ENCODE results near the gene RILP. TPM values are rescaled to one million over a fixed set of nuclear protein-coding genes. Genes with fewer than 3 reads are reported as not detected.
"Not testable (repeated sequence)": the region's sequence is repeated elsewhere in the genome, so short reads cannot be mapped to it uniquely, and the experiment has no call there.

The RILP gene
- 1 to 10 TPM; 6.2 to 6.5 TPM for total RNA-seq

GRCh38 chr17:1649844-1650501, at the start of gene RILP:
TSS of gene RILP (minus strand) at chr17:1649866. CDS start at chr17:1649804, 62 bp downstream.
- ATAC-seq: peak; percentile 21

GRCh38 chr17:1697681-1698080, 48.0 kb upstream of the RILP start:
- DNase-seq: no peak
- no peaks in the 10 kb centered on the region for H3K36me3 Mint-ChIP-seq (ENCODE audit: low read depth)
- no peaks in the 10 kb centered on the region for H3K9me3 Mint-ChIP-seq (ENCODE audit: insufficient read depth)
- no peak for ATAC-seq
- no peaks in the 10 kb centered on the region for H3K4me1 Mint-ChIP-seq (ENCODE audit: low read depth)
- peaks cover 3% of the 10 kb centered on the region for H3K27me3 Mint-ChIP-seq (ENCODE audit: low read depth)
- no peak overlapping the region for H3K4me3 Mint-ChIP-seq
- ChIA-PET CTCF (no interaction called here), POLR2A (no interaction called here)
- H3K27ac Mint-ChIP-seq: no peak overlapping the region

More at GRCh38 chr17:1649844-1650501, at the start of gene RILP:
- peaks cover 35% of the 10 kb centered on the region for H3K4me1 Mint-ChIP-seq (ENCODE audit: low read depth)
- peak; percentile 57 for DNase-seq
- CTCF ChIA-PET: interaction anchor here (0.6 to 6.8 kb wide), 15 partner anchors 13 to 284 kb away, joined by 3 to 52 read pairs (median 4); partner anchors contain the start of gene PRPF8
- H3K4me3 Mint-ChIP-seq: peak within 1 kb of the TSS; percentile 66
- H3K9me3 Mint-ChIP-seq (ENCODE audit: insufficient read depth): no peaks in the 10 kb centered on the region
- H3K27ac Mint-ChIP-seq: peak within 1 kb of the TSS; percentile 74
- no peaks in the 10 kb centered on the region for H3K27me3 Mint-ChIP-seq (ENCODE audit: low read depth)
- H3K36me3 Mint-ChIP-seq (ENCODE audit: low read depth): peaks cover 37% of the 10 kb centered on the region
- POLR2A ChIA-PET: no interaction called here

DNA sequence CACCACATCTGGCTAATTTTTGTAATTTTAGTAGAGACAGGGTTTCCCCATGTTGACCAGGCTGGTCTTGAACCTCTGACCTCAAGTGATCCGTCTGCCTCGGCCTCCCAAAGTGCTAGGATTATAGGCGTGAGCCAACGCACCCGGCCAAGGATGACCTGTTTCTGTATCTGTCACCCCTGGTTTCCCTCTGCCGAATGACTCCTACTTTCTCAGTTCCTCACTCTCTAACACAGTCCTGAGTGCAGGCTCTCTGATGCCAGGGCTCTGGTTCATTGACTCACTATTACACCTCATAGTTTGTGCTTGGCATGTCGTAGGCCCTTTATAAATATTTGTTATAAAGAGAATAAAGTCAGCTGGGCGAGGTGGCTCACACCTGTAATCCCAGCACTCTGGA, 45.7 kb upstream of the RILP start:
- ChIA-PET POLR2A (interaction anchor here (0.6 kb wide), 1 partner anchor 43 kb away, joined by 5 read pairs; no protein-coding TSS in a partner anchor), CTCF (interaction anchor here (0.9 kb wide), 1 partner anchor 11 kb away, joined by 3 read pairs; no protein-coding TSS in a partner anchor)
- Mint-ChIP-seq H3K27ac (no peak overlapping the region), H3K27me3 (ENCODE audit: low read depth) (peaks cover 3% of the 10 kb centered on the region), H3K4me1 (ENCODE audit: low read depth) (no peaks in the 10 kb centered on the region), H3K9me3 (ENCODE audit: insufficient read depth) (no peaks in the 10 kb centered on the region), H3K36me3 (ENCODE audit: low read depth) (no peaks in the 10 kb centered on the region), H3K4me3 (no peak overlapping the region)
- no peak for DNase-seq
- no peak for ATAC-seq

- Mint-ChIP-seq H3K27ac (no peak overlapping the region), H3K4me1 (ENCODE audit: low read depth) (no peaks in the 10 kb centered on the region), H3K36me3 (ENCODE audit: low read depth) (no peaks in the 10 kb centered on the region), H3K4me3 (no peak overlapping the region), H3K9me3 (ENCODE audit: insufficient read depth) (no peaks in the 10 kb centered on the region), H3K27me3 (ENCODE audit: low read depth) (peaks cover 3% of the 10 kb centered on the region)
- CTCF ChIA-PET: interaction anchor here (1.5 kb wide), 1 partner anchor 24 kb away, joined by 4 read pairs; no protein-coding TSS in a partner anchor
- ATAC-seq: no peak
- DNase-seq: no peak
- POLR2A ChIA-PET: no interaction called here
Measured at GRCh38 chr17:1693339-1693738, 43.7 kb upstream of the RILP start.

DNA sequence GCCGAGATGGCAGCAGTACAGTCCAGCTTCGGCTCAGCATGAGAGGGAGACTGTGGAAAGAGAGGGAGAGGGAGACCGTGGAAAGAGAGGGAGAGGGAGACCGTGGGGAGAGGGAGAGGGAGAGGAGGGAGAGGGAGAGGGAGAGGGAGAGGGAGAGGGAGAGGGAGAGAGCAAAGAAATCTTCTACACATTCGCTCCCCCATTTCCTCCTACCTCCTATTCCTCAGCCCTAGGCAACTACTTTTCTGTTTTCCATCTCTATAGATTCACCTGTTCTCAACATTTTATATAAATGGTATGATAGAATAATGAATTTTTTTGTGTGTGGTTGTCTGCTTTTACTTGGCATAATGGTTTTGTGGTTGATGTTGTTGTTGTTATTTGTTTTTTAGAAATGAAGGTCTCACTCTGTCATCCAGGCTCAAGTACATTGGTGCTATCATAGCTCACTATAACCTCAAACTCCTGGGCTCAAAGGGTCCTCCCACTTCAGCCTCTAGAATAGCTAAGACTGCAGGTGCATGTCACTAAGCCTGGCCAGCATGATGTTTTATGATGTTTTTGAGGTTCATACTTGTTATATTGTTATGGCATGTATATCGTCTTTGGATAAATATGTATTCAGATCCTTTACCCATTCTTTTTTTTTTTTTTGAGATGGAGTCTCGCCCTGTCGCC, 41.0 kb upstream of the RILP start:
- Mint-ChIP-seq H3K9me3 (ENCODE audit: insufficient read depth) (no peaks in the 10 kb centered on the region), H3K4me1 (ENCODE audit: low read depth) (peaks cover 2% of the 10 kb centered on the region), H3K27ac (no peak overlapping the region), H3K27me3 (ENCODE audit: low read depth) (peaks cover 3% of the 10 kb centered on the region), H3K4me3 (no peak overlapping the region), H3K36me3 (ENCODE audit: low read depth) (no peaks in the 10 kb centered on the region)
- DNase-seq: no peak
- CTCF ChIA-PET: no interaction called here
- POLR2A ChIA-PET: no interaction called here
- ATAC-seq: no peak

GRCh38 chr17:1688405-1688804, 38.7 kb upstream of the RILP start:
- H3K27me3 Mint-ChIP-seq (ENCODE audit: low read depth); DNase-seq; CTCF ChIA-PET; POLR2A ChIA-PET; H3K27ac Mint-ChIP-seq; H3K4me3 Mint-ChIP-seq; H3K9me3 Mint-ChIP-seq (ENCODE audit: insufficient read depth); ATAC-seq: not testable (repeated sequence)
- H3K36me3 Mint-ChIP-seq (ENCODE audit: low read depth): peaks cover 12% of the 10 kb centered on the region
- H3K4me1 Mint-ChIP-seq (ENCODE audit: low read depth): peaks cover 17% of the 10 kb centered on the region

- no peak overlapping the region for H3K4me3 Mint-ChIP-seq
- H3K4me1 Mint-ChIP-seq (ENCODE audit: low read depth): peaks cover 33% of the 10 kb centered on the region
- ATAC-seq: no peak
- ChIA-PET POLR2A (no interaction called here), CTCF (no interaction called here)
- no peaks in the 10 kb centered on the region for H3K27me3 Mint-ChIP-seq (ENCODE audit: low read depth)
- DNase-seq: no peak
- no peaks in the 10 kb centered on the region for H3K9me3 Mint-ChIP-seq (ENCODE audit: insufficient read depth)
- H3K36me3 Mint-ChIP-seq (ENCODE audit: low read depth): peaks cover 33% of the 10 kb centered on the region
- H3K27ac Mint-ChIP-seq: no peak overlapping the region
Measured at GRCh38 chr17:1686086-1686485, 36.4 kb upstream of the RILP start.

DNA sequence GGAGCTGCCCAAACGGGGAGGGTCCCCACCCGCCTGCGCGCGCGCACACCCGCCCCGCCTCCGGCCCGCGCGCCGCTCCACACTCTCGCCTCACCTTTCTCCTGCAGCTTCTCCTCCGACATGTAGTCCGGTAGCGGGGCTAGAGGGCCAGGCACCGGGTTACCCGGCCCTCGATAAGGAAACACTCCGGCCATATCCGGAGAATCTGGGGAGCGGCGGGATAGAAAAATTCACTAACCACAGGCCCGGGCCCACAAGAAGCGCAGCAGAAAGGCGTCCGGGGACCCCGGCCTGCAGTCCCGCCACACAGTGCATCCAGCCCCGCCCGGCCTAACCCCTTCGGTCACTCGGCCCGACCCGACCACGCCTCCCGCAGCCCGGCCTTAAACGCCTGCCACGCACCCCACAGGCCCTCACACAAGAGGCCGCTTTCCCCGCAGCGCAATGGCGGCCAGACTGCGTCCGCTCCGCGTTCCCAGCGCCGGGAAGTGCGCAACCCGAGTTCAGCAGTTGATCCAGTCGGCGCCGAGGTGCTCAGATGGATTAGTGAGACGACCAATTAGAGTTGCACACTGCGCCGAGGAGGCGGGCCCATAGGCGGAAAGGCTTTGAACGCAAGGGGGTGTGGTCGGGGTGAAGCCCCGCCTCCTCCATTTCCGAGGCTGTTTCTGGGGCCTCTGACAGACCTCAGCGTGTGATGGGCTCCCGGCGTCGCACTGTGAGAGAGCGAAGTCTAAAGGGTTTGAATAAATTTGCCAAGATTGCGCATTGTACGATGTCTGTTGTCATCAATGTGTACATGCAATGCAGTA, 34.9 kb upstream of the RILP start, which contains the start of gene PRPF8:
Gene PRPF8 (minus strand): TSS at position 490 of the 812 bp plus-strand sequence. CDS start 296 bp downstream, at position 194.
- Mint-ChIP-seq H3K27ac (peak within 1 kb of the TSS; percentile 94), H3K4me3 (peak within 1 kb of the TSS; percentile 99), H3K27me3 (ENCODE audit: low read depth) (no peaks in the 10 kb centered on the region), H3K36me3 (ENCODE audit: low read depth) (peaks cover 48% of the 10 kb centered on the region), H3K4me1 (ENCODE audit: low read depth) (peaks cover 33% of the 10 kb centered on the region), H3K9me3 (ENCODE audit: insufficient read depth) (no peaks in the 10 kb centered on the region)
- ChIA-PET POLR2A (interaction anchor here (0.5 to 1.8 kb wide), 4 partner anchors 31 to 168 kb away, joined by 3 to 9 read pairs (median 5); partner anchors contain the start of gene INPP5K), CTCF (interaction anchor here (1.2 to 2.0 kb wide), 5 partner anchors 11 to 36 kb away, joined by 4 to 17 read pairs (median 4); partner anchors contain the start of gene RILP)
- ATAC-seq: peak; percentile 100
- peak; percentile 99 for DNase-seq

DNA sequence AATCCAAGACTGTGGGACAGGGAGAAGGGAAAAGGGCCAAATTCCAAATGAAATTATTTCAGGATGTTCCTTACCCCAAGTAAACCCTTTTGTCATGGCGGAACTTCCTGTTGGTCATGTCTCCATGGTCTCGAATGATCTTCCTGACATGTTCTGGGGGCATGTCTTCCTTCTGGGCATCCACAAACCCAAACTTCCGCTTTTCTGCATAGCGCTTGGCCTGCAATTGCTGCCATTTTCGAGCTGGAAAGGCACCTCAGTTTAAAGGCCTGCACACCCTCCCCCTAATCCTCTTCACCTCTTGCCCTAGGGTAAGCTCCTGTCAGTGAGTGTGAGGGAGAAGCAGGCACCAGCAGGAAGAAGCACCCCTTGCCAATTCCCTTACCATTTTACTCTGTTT, 33.8 kb upstream of the RILP start:
- H3K4me3 Mint-ChIP-seq: peak overlapping the region; percentile 99
- H3K4me1 Mint-ChIP-seq (ENCODE audit: low read depth): peaks cover 33% of the 10 kb centered on the region
- ChIA-PET POLR2A (interaction anchor here (0.7 to 1.8 kb wide), 3 partner anchors 32 to 670 kb away, joined by 3 to 9 read pairs (median 5); no protein-coding TSS in a partner anchor), CTCF (interaction anchor here (0.5 to 2.0 kb wide), 6 partner anchors 10 to 98 kb away, joined by 4 to 17 read pairs (median 4); partner anchors contain the start of gene RILP)
- H3K36me3 Mint-ChIP-seq (ENCODE audit: low read depth): peaks cover 56% of the 10 kb centered on the region
- DNase-seq (no peak), ATAC-seq (no peak)
- H3K9me3 Mint-ChIP-seq (ENCODE audit: insufficient read depth): no peaks in the 10 kb centered on the region
- H3K27me3 Mint-ChIP-seq (ENCODE audit: low read depth): no peaks in the 10 kb centered on the region
- H3K27ac Mint-ChIP-seq: peak overlapping the region; percentile 94

DNA sequence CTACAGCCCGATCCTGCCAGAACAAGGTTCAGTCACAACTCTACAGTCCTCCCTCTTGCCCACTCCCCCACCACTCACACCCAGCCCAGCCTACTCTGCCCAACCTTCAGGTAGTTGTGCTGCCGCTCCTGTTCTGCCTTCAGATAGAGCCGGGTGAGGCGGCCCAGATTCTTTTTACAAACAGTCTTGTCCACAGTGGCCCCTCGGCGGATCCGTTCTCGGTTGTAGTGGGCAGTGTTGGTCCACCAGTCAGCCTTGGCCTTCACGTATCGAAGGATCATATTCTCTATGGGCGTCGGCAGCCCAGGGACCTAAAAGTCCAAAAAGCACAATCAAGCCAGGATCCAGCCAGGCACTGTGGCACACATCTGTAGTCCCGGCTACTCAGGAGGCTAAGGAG, 26.7 kb upstream of the RILP start:
- ATAC-seq: no peak
- no peak overlapping the region for H3K4me3 Mint-ChIP-seq
- peaks cover 81% of the 10 kb centered on the region for H3K36me3 Mint-ChIP-seq (ENCODE audit: low read depth)
- H3K9me3 Mint-ChIP-seq (ENCODE audit: insufficient read depth): no peaks in the 10 kb centered on the region
- DNase-seq: no peak
- no peak overlapping the region for H3K27ac Mint-ChIP-seq
- no peaks in the 10 kb centered on the region for H3K27me3 Mint-ChIP-seq (ENCODE audit: low read depth)
- ChIA-PET POLR2A (interaction anchor here (0.5 kb wide), 1 partner anchor 983 kb away, joined by 3 read pairs; no protein-coding TSS in a partner anchor), CTCF (no interaction called here)
- H3K4me1 Mint-ChIP-seq (ENCODE audit: low read depth): no peaks in the 10 kb centered on the region

GRCh38 chr17:1673041-1673785, 23.5 kb upstream of the RILP start:
- H3K9me3 Mint-ChIP-seq (ENCODE audit: insufficient read depth): no peaks in the 10 kb centered on the region
- no peak overlapping the region for H3K27ac Mint-ChIP-seq
- no peaks in the 10 kb centered on the region for H3K27me3 Mint-ChIP-seq (ENCODE audit: low read depth)
- ChIA-PET POLR2A (no interaction called here), CTCF (interaction anchor here (0.7 to 1.6 kb wide), 4 partner anchors 9 to 122 kb away, joined by 3 to 4 read pairs (median 3); no protein-coding TSS in a partner anchor)
- peaks cover 3% of the 10 kb centered on the region for H3K4me1 Mint-ChIP-seq (ENCODE audit: low read depth)
- H3K36me3 Mint-ChIP-seq (ENCODE audit: low read depth): peaks cover 75% of the 10 kb centered on the region
- DNase-seq (no peak), ATAC-seq (peak; percentile 31)
- no peak overlapping the region for H3K4me3 Mint-ChIP-seq
